Suprapubic skin (tissue), 4 donors: Measurements from ENCODE around the gene KCNIP3.

ENCODE experiments used
- POLR2A ChIP-seq, 2 donors: fragments of 450-650 bp; IDR thresholded peaks; one replicate each; pipeline ENCODE4 v1.6.1; 2017; ENCODE audit warnings: antibody characterized with exemption in 2 of 2, mild to moderate bottlenecking in 2 of 2, moderate library complexity in 2 of 2
- POLR2AphosphoS5 ChIP-seq, 3 donors: sonication (generic); formaldehyde crosslinking; IDR thresholded peaks; one replicate each; pipeline ENCODE4 v1.6.1; 2017; ENCODE audit warnings: antibody characterized with exemption in 3 of 3
- TF ChIP-seq, protein P1 (sequence below), 2 donors: fragments of 200-600 bp in 1 of 2; fragments of 450-650 bp in 1 of 2; sonication (generic) in 1 of 2; IDR thresholded peaks; one replicate each; pipeline ENCODE4 v1.5.1; 2016 to 2019; ENCODE audit warnings: antibody characterized with exemption in 2 of 2, mild to moderate bottlenecking in 1 of 2, moderate library complexity in 1 of 2

DNA sequence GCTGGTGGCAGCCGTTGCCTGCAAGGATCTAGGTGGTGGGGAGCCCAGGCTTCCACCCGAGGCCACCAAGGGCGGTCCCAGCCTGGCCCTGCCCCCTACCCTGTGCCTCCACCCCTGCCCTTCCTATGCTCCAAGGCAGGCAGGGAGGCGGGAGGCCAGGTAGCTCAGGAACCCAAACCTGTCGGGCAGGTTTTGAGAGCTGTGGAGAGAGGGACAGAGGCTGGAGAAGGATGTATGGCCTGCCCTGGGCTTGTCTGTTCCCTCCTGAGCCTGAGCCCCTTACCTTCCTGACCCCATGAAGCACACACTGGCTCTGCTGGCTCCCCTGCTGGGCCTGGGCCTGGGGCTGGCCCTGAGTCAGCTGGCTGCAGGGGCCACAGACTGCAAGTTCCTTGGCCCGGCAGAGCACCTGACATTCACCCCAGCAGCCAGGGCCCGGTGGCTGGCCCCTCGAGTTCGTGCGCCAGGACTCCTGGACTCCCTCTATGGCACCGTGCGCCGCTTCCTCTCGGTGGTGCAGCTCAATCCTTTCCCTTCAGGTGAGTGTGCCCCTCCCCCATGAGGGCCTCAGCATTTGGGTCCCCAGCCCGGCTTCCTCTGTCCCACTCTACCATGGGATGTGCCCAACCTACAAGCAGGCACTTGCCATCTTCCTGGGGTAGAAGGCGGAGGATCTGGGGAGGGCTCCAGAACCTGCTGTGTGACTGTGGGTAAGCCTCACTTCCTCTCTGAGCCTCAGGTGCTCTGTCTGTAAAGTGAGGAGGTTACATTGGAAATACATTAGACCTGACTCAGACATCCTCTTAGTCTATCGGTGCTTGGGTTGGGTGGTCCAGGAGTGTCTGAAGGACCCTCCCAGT is 22.6 kb upstream of the KCNIP3 start, which contains the start of gene PROM2:
- TF ChIP-seq, protein P1, sequence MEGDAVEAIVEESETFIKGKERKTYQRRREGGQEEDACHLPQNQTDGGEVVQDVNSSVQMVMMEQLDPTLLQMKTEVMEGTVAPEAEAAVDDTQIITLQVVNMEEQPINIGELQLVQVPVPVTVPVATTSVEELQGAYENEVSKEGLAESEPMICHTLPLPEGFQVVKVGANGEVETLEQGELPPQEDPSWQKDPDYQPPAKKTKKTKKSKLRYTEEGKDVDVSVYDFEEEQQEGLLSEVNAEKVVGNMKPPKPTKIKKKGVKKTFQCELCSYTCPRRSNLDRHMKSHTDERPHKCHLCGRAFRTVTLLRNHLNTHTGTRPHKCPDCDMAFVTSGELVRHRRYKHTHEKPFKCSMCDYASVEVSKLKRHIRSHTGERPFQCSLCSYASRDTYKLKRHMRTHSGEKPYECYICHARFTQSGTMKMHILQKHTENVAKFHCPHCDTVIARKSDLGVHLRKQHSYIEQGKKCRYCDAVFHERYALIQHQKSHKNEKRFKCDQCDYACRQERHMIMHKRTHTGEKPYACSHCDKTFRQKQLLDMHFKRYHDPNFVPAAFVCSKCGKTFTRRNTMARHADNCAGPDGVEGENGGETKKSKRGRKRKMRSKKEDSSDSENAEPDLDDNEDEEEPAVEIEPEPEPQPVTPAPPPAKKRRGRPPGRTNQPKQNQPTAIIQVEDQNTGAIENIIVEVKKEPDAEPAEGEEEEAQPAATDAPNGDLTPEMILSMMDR (IDR thresholded peaks at IDR 0.05), result no peak
- TF ChIP-seq POLR2AphosphoS5 (IDR thresholded peaks at IDR 0.05) (peak in 1 of 3 donors; percentile 64), POLR2A (IDR thresholded peaks at IDR 0.05) (no peak)
